GM23338 (cell line): Measurements from ENCODE around the gene PSPC1. TPM values are rescaled to one million over a fixed set of nuclear protein-coding genes. Genes with fewer than 3 reads are reported as not detected.

ENCODE experiments used
- ATAC-seq: fragments of 200-7000 bp; cut with Tn5 transposase; 3 replicates; pipeline ENCODE4 v1.9.1; 2020
- DNase-seq: peaks from one replicate; pipeline ENCODE4 v3.0.0-alpha.2; 2015; ENCODE audit warnings: low spot score
- H2AFZ ChIP-seq: fragments of 200-600 bp; sonication (generic); 2 replicates; pipeline ENCODE4 v1.8.0; 2016; ENCODE audit warnings: antibody characterized with exemption, mild to moderate bottlenecking, moderate library complexity
- H3F3A ChIP-seq: fragments of 200-600 bp; sonication (generic); replicated peaks from 2 replicates; pipeline ENCODE4 v1.8.0; 2017; ENCODE audit warnings: antibody characterized with exemption, mixed run types, low read depth
- H3K27ac ChIP-seq: fragments of 200-600 bp; sonication (generic); 2 replicates; pipeline ENCODE4 v1.6.1; 2016; ENCODE audit warnings: low read depth
- H3K27me3 ChIP-seq: fragments of 200-600 bp; sonication (generic); 2 replicates; pipeline ENCODE4 v1.8.0; 2016; ENCODE audit warnings: mild to moderate bottlenecking, mixed run types, moderate library complexity; ENCODE audit not compliant: insufficient read depth
- H3K36me3 ChIP-seq: fragments of 200-600 bp; sonication (generic); 2 replicates; pipeline ENCODE4 v1.8.0; 2016; ENCODE audit warnings: mild to moderate bottlenecking; ENCODE audit not compliant: insufficient read depth
- H3K4me1 ChIP-seq: fragments of 200-600 bp; sonication (generic); 2 replicates; pipeline ENCODE4 v1.8.0; 2016; ENCODE audit warnings: mild to moderate bottlenecking, moderate library complexity; ENCODE audit not compliant: insufficient read depth
- H3K4me2 ChIP-seq: fragments of 200-600 bp; sonication (generic); 2 replicates; pipeline ENCODE4 v1.7.1; 2017; ENCODE audit warnings: mixed run types
- H3K4me3 ChIP-seq: fragments of 200-600 bp; sonication (generic); 2 replicates; pipeline ENCODE4 v1.6.1; 2016; ENCODE audit warnings: mixed run types
- H3K79me2 ChIP-seq: fragments of 200-600 bp; sonication (generic); replicated peaks from 2 replicates; pipeline ENCODE4 v1.8.0; 2017; ENCODE audit warnings: mild to moderate bottlenecking; ENCODE audit not compliant: insufficient read depth
- H3K9me2 ChIP-seq: fragments of 200-600 bp; sonication (generic); 2 replicates; pipeline ENCODE4 v1.8.0; 2017; ENCODE audit not compliant: insufficient read depth
- H4K20me1 ChIP-seq: fragments of 200-600 bp; sonication (generic); replicated peaks from 2 replicates; pipeline ENCODE4 v1.8.0; 2017; ENCODE audit warnings: mild to moderate bottlenecking; ENCODE audit not compliant: insufficient read depth
- H3K27ac Mint-ChIP-seq: 2 replicates; pipeline ENCODE4 v1.8.0; 2020; ENCODE audit warnings: inconsistent platforms, mild to moderate bottlenecking, moderate library complexity, mixed read lengths
- H3K27me3 Mint-ChIP-seq: 3 replicates; pipeline ENCODE4 v1.8.0; 2022; ENCODE audit warnings: low read depth, mild to moderate bottlenecking, moderate library complexity, mixed read lengths, inconsistent platforms; ENCODE audit not compliant: insufficient read depth, poor library complexity
- H3K36me3 Mint-ChIP-seq: 3 replicates; pipeline ENCODE4 v1.8.0; 2021; ENCODE audit warnings: low read depth, mild to moderate bottlenecking, inconsistent platforms, moderate library complexity, mixed read lengths
- H3K4me1 Mint-ChIP-seq: 3 replicates; pipeline ENCODE4 v1.8.0; 2020; ENCODE audit warnings: mild to moderate bottlenecking, inconsistent platforms, mixed read lengths
- H3K4me3 Mint-ChIP-seq: 3 replicates; pipeline ENCODE4 v1.8.0; 2021; ENCODE audit warnings: moderate library complexity, mild to moderate bottlenecking, inconsistent platforms, mixed read lengths
- H3K9me3 Mint-ChIP-seq: 3 replicates; pipeline ENCODE4 v1.8.0; 2020; ENCODE audit warnings: moderate library complexity, mild to moderate bottlenecking, inconsistent platforms, mixed read lengths
- CREB1 ChIP-seq: fragments of 250-450 bp; sonication (Bioruptor Pico); IDR thresholded peaks from 2 replicates; pipeline ENCODE4 v1.5.0; 2020; ENCODE audit warnings: low read depth, mild to moderate bottlenecking, moderate library complexity
- ETS1 ChIP-seq: IDR thresholded peaks from 2 replicates; pipeline ENCODE4 v1.6.1; 2016; ENCODE audit warnings: antibody characterized with exemption
- EZH2 ChIP-seq: fragments of 200-600 bp; sonication (generic); IDR thresholded peaks from one replicate; pipeline ENCODE4 v1.8.0; 2017; ENCODE audit warnings: antibody characterized with exemption, mild to moderate bottlenecking, low read depth; ENCODE audit not compliant: unreplicated experiment
- EZH2phosphoT487 ChIP-seq: fragments of 200-600 bp; sonication (generic); IDR thresholded peaks from one replicate; pipeline ENCODE4 v1.8.1; 2018; ENCODE audit warnings: antibody characterized with exemption; ENCODE audit not compliant: unreplicated experiment
- STAT1 ChIP-seq: IDR thresholded peaks from one replicate; pipeline ENCODE4 v1.6.1; 2016; ENCODE audit warnings: antibody characterized with exemption; ENCODE audit not compliant: unreplicated experiment
- ZNF114 ChIP-seq: fragments of 250-450 bp; sonication (Bioruptor Pico); IDR thresholded peaks from 2 replicates; pipeline ENCODE4 v1.5.0; 2020; ENCODE audit warnings: mild to moderate bottlenecking, moderate library complexity
- ZNF331 ChIP-seq: fragments of 250-450 bp; sonication (Bioruptor Pico); IDR thresholded peaks from 2 replicates; pipeline ENCODE4 v1.5.0; 2020; ENCODE audit warnings: low read depth, mild to moderate bottlenecking, moderate library complexity
- ZNF462 ChIP-seq: fragments of 250-450 bp; sonication (Bioruptor Pico); IDR thresholded peaks from 2 replicates; pipeline ENCODE4 v1.5.0; 2020; ENCODE audit warnings: mild to moderate bottlenecking, moderate library complexity
- polyA plus RNA-seq: library from polyadenylated mRNA; unstranded; fragments of >200 nt; fragmentation: Nextera tagmentation; extraction: Ambion mirVana; gene quantifications from 2 replicates; pipeline ENCODE4 v1.2.1, GENCODE V29; 2016
- total RNA-seq: library from RNA; depleted of rRNA; stranded (reverse); fragments of >200 nt; shearing (Covaris generic); gene quantifications from 2 replicates; pipeline ENCODE4 v1.2.3, GENCODE V29; 2014
- TF ChIP-seq, protein P1 (sequence below), 2 experiments: fragments of 200-600 bp in 1 of 2; sonication (generic) in 1 of 2; conservative IDR thresholded peaks; 2 replicates each; pipeline versions ENCODE4 v1.5.1 to v1.6.1; 2016 to 2017; ENCODE audit warnings: antibody characterized with exemption in 2 of 2, low read depth in 2 of 2, mild to moderate bottlenecking in 2 of 2, moderate library complexity in 1 of 2

PSPC1 gene
- total and polyA plus RNA-seq, 2 experiments from 2014 or later: 38.2 to 80.2 TPM

DNA sequence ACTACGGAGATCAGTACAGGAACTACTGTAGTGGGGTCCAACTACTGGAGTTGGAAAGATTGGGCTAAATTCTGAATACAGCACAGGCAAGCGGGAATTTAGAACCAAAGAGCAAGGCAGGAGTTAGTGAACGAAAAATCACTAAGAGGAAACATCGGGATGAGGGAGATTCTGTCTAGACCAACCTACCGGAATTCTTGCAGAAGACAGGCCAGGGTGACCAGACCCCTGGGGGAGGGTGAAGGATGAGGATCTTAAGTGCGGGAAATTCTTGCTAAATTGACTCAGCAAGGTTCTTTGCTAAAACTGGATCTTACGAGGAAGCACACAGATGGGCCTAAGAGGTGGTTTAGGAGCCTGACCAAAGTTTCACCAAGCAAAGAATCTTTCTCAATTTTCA lies 13.2 kb upstream of the PSPC1 start:
- H3K4me1 ChIP-seq: 0 out of 2 replicates have a peak, but pooled peaks cover 7% of the 10 kb centered on the region
- TF ChIP-seq ZNF331 (CRISPR knock-in tag) (no peak), ZNF462 (CRISPR knock-in tag) (no peak)
- TF ChIP-seq, protein P1, sequence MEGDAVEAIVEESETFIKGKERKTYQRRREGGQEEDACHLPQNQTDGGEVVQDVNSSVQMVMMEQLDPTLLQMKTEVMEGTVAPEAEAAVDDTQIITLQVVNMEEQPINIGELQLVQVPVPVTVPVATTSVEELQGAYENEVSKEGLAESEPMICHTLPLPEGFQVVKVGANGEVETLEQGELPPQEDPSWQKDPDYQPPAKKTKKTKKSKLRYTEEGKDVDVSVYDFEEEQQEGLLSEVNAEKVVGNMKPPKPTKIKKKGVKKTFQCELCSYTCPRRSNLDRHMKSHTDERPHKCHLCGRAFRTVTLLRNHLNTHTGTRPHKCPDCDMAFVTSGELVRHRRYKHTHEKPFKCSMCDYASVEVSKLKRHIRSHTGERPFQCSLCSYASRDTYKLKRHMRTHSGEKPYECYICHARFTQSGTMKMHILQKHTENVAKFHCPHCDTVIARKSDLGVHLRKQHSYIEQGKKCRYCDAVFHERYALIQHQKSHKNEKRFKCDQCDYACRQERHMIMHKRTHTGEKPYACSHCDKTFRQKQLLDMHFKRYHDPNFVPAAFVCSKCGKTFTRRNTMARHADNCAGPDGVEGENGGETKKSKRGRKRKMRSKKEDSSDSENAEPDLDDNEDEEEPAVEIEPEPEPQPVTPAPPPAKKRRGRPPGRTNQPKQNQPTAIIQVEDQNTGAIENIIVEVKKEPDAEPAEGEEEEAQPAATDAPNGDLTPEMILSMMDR (conservative IDR thresholded peaks at IDR 0.05; ENCODE audit: low read depth in 2 of 2): no peak
- no peak overlapping the region for H3K4me2 ChIP-seq
- peaks cover 7% of the 10 kb centered on the region; the same call in 2 of the 3 replicates for H3K4me1 Mint-ChIP-seq
- no peaks in the 10 kb centered on the region; the same call in 2 of the 3 replicates for H3K9me3 Mint-ChIP-seq
- H3K27ac ChIP-seq: no peak overlapping the region; the same call in 1 of the 2 replicates
- no peak for DNase-seq
- ATAC-seq: no peak
- H3K27ac Mint-ChIP-seq: no peak overlapping the region; the same call in 1 of the 2 replicates
- H3K27me3 Mint-ChIP-seq: peaks cover 3% of the 10 kb centered on the region
- H2AFZ ChIP-seq: no peak overlapping the region
- H3K36me3 Mint-ChIP-seq: no peaks in the 10 kb centered on the region
- H3K4me3 Mint-ChIP-seq: no peak overlapping the region
- H4K20me1 ChIP-seq: no peaks in the 10 kb centered on the region
- H3K9me2 ChIP-seq: no peaks in the 10 kb centered on the region
- no peaks in the 10 kb centered on the region for H3K36me3 ChIP-seq
- H3K4me3 ChIP-seq: no peak overlapping the region
- H3K27me3 ChIP-seq: no peaks in the 10 kb centered on the region
- no peaks in the 10 kb centered on the region for H3F3A ChIP-seq
- H3K79me2 ChIP-seq: no peaks in the 10 kb centered on the region

DNA sequence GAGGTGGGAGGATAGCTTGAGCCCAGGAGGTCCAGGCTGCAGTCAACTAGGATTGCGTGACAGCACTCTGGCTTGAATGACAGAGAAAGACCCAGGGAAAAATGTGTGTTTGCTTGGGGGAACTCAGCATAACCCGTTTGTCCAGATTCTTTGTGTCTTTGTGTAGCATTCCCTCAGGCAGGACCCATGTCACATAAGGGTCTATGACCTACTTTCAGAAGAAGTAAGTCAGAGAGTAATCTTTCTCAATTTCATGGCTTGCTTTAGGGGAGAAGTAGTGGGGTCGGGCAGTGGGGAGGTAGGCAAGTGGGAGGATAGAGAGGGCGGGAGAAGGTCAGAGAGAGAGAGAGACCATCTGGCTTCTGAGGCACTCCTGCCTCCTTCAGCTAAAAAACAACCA lies 11.9 kb upstream of the PSPC1 start:
- peak; percentile 91 for DNase-seq
- no peak for TF ChIP-seq STAT1
- no peak for TF ChIP-seq ETS1
- TF ChIP-seq ZNF331 (CRISPR knock-in tag): no peak
- no peak for TF ChIP-seq EZH2phosphoT487
- TF ChIP-seq CREB1: peak; percentile 29; the same call in 1 of the 2 replicates
- no peak for TF ChIP-seq EZH2
- TF ChIP-seq ZNF114 (CRISPR knock-in tag): no peak

More for the DNA sequence above, 11.9 kb upstream of the PSPC1 start:
- Histone ChIP-seq H3K9me2 (no peaks in the 10 kb centered on the region), H4K20me1 (no peaks in the 10 kb centered on the region), H3K79me2 (no peaks in the 10 kb centered on the region), H3F3A (no peaks in the 10 kb centered on the region), H2AFZ (no peak overlapping the region), H3K4me2 (0 out of 2 replicates have a peak overlapping the region, but pooled peaks have one; percentile 5), H3K27me3 (no peaks in the 10 kb centered on the region), H3K36me3 (no peaks in the 10 kb centered on the region), H3K4me3 (no peak overlapping the region), H3K27ac (peak overlapping the region; percentile 57), H3K4me1 (0 out of 2 replicates have a peak, but pooled peaks cover 7% of the 10 kb centered on the region)
- Mint-ChIP-seq H3K4me1 (peaks cover 7% of the 10 kb centered on the region; the same call in 2 of the 3 replicates), H3K27me3 (peaks cover 6% of the 10 kb centered on the region), H3K9me3 (no peaks in the 10 kb centered on the region; the same call in 1 of the 3 replicates), H3K4me3 (peak overlapping the region; percentile 25), H3K27ac (peak overlapping the region; percentile 86), H3K36me3 (no peaks in the 10 kb centered on the region)
- ATAC-seq: peak; percentile 74
